IPS DF 6.9 (cell line): ENCODE measurements around the gene COL11A1.
"Not testable (repeated sequence)": the region's sequence is repeated elsewhere in the genome, so short reads cannot be mapped to it uniquely, and the experiment has no call there.

ENCODE experiments used
- DNase-seq: peaks from one replicate; pipeline ENCODE4 v3.0.0-alpha.2; 2013; ENCODE audit warnings: low read depth, low spot score
- H3K27ac ChIP-seq: one replicate; pipeline ENCODE4 v1.5.1; 2013; ENCODE audit warnings: low read length, control low read depth
- H3K27me3 ChIP-seq: 2 replicates; pipeline ENCODE4 v1.6.1; 2013; ENCODE audit warnings: mild to moderate bottlenecking, low read length; ENCODE audit not compliant: control insufficient read depth, insufficient read depth
- H3K36me3 ChIP-seq: 2 replicates; pipeline ENCODE4 v1.6.1; 2013; ENCODE audit warnings: low read length; ENCODE audit not compliant: control insufficient read depth, insufficient read depth
- H3K4me1 ChIP-seq: 2 replicates; pipeline ENCODE4 v1.6.1; 2013; ENCODE audit warnings: low read length; ENCODE audit not compliant: control insufficient read depth, insufficient read depth
- H3K4me3 ChIP-seq: 2 replicates; pipeline ENCODE4 v1.5.1; 2013; ENCODE audit warnings: mild to moderate bottlenecking, low read length
- H3K9me3 ChIP-seq: 2 replicates; pipeline ENCODE4 v1.6.1; 2013; ENCODE audit warnings: low read length, inconsistent platforms; ENCODE audit not compliant: control insufficient read depth, insufficient read depth
- WGBS: extraction: QIAGEN DNeasy Blood & Tissue Kit; methylation state at CpG from one replicate; pipeline ENCODE4 v1.1.7; 2013; ENCODE audit warnings: mixed read lengths, missing lambda C conversion rate; ENCODE audit not compliant: insufficient read length, insufficient coverage; 5-methylcytosine and 5-hydroxymethylcytosine counted together

COL11A1 gene

DNA sequence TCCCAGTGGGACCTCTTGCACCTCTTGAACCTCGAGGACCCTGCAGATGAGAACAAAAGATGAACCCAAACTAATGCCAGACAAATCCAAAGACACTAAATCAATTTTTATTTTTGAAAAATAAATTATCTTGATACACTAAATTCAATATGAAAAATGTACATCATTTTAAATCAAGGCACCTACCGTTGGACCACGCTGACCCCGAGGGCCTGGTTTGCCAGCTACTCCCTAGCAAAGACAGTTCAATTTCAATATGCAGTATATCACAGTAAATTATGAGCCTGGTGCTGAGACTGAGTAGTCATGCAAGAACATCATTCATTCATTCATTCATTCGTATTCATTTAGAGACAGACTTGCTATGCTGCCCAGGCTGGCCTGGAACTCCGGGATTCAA, 129.4 kb downstream of the COL11A1 start:
- no peaks in the 10 kb centered on the region for H3K4me1 ChIP-seq
- no peak overlapping the region for H3K27ac ChIP-seq
- DNase-seq: no peak
- H3K4me3 ChIP-seq: no peak overlapping the region
- no peaks in the 10 kb centered on the region for H3K27me3 ChIP-seq
- WGBS: no CpG with 5 or more reads among the region's 6 CpGs
- no peaks in the 10 kb centered on the region for H3K36me3 ChIP-seq
- H3K9me3 ChIP-seq: no peaks in the 10 kb centered on the region

DNA sequence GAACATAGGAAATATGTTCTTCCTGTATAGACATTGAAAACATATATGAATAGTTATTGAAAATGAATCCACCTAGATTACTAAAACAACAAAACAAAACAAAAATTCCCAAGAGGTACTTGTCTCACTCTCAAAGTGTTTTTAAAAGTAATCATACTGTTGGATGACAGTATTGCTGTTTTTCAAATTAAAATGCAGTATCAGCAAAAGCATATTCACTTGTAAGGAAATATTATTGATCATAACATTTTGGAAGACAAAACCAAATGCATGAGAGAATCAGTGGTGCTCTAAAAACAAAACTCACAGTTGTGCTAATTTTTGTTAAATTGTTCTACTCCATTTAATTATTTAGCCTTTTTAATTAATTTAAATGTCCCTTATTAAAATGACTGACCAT, 131.0 kb downstream of the COL11A1 start:
- Histone ChIP-seq H3K27me3 (no peaks in the 10 kb centered on the region), H3K36me3 (no peaks in the 10 kb centered on the region), H3K9me3 (no peaks in the 10 kb centered on the region), H3K4me3 (no peak overlapping the region), H3K4me1 (no peaks in the 10 kb centered on the region), H3K27ac (no peak overlapping the region)
- no peak for DNase-seq

DNA sequence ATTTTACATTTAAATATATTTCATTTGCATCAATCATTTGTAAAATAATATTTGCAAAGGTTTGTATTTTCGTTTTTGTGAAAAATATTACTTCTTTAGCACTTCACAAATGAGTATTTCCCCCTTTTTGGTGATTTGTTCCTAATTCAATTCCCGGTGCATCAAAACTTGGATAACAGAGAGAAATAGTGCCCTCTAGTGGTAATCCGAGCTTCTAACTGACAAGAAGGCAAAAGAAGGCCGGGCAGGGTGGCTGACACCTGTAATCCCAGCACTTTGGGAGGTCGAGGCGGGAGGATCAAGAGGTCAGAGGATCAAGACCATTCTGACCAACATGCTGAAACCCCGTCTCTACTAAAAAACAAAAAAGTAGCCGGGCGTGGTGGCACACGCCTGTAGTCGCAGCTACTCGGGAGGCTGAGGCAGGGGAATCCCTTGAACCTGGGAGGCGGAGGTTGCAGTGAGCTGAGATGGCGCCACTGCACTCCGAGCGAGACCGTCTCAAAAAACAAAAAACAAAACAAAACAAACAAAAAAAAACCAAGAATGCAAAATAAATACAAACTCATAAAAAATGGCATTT, 137.7 kb downstream of the COL11A1 start:
- Histone ChIP-seq H3K9me3 (no peaks in the 10 kb centered on the region), H3K27me3 (no peaks in the 10 kb centered on the region), H3K36me3 (no peaks in the 10 kb centered on the region), H3K4me3 (no peak overlapping the region), H3K4me1 (no peaks in the 10 kb centered on the region), H3K27ac (no peak overlapping the region)
- DNase-seq: peak; percentile 31
- no CpG with 5 or more reads among the region's 17 CpGs for WGBS

DNA sequence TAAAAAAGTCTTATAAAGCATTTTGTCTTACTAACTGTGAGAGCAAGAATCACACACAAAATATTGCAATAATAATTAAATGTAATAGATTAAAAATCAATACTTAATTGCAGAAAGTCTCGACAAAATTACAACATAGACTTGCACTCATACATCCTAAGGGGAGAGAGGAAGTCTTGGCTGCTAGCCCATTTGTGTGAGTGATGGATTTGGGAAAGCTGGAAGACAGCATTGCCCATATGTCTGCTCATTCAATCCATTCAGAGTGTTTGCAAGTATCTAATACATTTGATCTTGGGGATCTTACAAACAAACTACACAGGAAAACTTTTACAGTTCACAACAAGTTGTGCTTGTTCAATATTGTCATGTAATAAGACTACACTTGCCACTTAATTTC, 140.5 kb downstream of the COL11A1 start:
- no peaks in the 10 kb centered on the region for H3K9me3 ChIP-seq
- no peak for DNase-seq
- no CpG with 5 or more reads among the region's 1 CpG for WGBS
- no peaks in the 10 kb centered on the region for H3K27me3 ChIP-seq
- no peak overlapping the region for H3K27ac ChIP-seq
- H3K4me3 ChIP-seq: no peak overlapping the region
- no peaks in the 10 kb centered on the region for H3K36me3 ChIP-seq
- no peaks in the 10 kb centered on the region for H3K4me1 ChIP-seq

DNA sequence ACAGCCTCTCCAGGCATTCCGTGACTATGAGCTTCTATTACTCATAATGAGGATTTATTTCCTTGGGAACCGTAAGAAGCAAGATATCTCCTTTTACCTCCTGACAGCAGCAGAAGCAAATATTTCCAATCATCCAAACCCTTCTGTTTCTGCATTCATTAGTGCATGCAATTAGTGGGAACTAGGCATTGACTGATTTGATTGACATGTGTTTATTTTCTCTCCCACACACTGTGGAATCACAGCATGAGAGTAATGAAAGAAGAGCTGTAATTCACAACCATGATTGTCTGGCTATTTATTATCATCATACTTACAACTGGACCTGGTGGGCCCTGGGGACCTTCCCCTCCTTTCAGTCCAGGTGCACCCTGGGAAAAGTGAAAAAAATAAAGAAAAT, 146.8 kb downstream of the COL11A1 start:
- WGBS: no CpG with 5 or more reads among the region's 2 CpGs
- H3K36me3 ChIP-seq: no peaks in the 10 kb centered on the region
- H3K4me1 ChIP-seq: no peaks in the 10 kb centered on the region
- no peaks in the 10 kb centered on the region for H3K27me3 ChIP-seq
- H3K27ac ChIP-seq: no peak overlapping the region
- no peaks in the 10 kb centered on the region for H3K9me3 ChIP-seq
- no peak overlapping the region for H3K4me3 ChIP-seq
- no peak for DNase-seq

DNA sequence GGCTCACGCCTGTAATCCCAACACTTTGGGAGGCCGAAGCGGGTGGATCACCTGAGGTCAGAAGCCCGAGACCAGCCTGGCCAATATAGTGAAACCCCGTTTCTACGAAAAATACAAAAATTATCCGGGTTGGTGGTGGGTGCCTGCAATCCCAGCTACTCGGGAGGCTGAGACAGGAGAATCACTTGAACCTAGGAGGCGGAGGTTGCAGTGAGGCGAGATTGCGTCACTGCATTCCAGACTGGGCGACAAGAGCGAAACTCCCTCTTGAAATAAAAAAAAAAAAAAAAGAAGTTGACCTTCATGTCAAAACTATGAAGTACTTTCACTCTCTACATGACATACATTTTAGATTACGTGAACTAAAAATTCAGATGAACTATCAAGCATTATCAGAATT, 153.7 kb downstream of the COL11A1 start:
- DNase-seq: no peak
- WGBS: no CpG with 5 or more reads among the region's 14 CpGs

DNA sequence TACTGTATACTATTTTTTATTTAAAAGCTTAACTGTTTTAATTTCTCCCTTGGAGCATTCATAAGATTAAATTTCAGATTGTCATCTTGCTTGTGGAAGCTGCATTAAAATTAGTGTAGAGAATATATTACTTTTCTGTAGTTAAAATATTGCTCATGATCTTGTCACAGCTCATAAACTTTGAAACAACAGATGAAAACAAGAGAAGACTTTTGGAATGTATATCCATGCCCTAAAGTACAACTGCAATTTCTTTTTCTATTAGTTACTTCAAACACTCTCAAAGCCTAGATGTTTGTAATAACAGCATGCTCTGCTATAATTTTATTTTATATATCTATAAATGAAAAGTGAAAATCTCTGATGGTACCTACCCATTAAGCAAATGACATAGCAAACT, 155.9 kb downstream of the COL11A1 start:
- Histone ChIP-seq H3K27ac (no peak overlapping the region), H3K4me3 (no peak overlapping the region), H3K36me3 (no peaks in the 10 kb centered on the region), H3K4me1 (no peaks in the 10 kb centered on the region), H3K27me3 (no peaks in the 10 kb centered on the region), H3K9me3 (no peaks in the 10 kb centered on the region)
- DNase-seq: no peak

More for the DNA sequence above, 153.7 kb downstream of the COL11A1 start:
- no peaks in the 10 kb centered on the region for H3K4me1 ChIP-seq
- H3K4me3 ChIP-seq: no peak overlapping the region
- H3K27me3 ChIP-seq: no peaks in the 10 kb centered on the region
- no peaks in the 10 kb centered on the region for H3K9me3 ChIP-seq
- H3K36me3 ChIP-seq: no peaks in the 10 kb centered on the region
- no peak overlapping the region for H3K27ac ChIP-seq

DNA sequence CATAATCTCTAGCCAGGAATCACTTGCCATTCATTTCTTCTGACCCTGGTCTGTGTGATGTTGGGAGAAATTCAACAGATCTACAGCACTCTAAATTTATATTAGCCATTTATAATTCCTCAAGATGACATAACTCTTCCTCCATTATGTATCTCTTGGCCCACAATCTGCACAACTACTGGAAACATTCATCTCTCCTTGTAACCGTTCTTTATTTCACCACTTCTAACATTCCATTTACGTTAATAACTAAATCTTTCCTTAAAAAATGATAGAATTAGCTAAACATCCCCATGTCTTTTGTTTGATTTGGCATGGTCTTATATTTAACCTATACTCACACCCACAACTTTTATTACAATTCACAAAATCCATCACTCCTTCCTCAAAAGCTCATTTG, 166.0 kb downstream of the COL11A1 start:
- DNase-seq: no peak
- no peaks in the 10 kb centered on the region for H3K36me3 ChIP-seq
- H3K4me3 ChIP-seq: no peak overlapping the region
- H3K27me3 ChIP-seq: no peaks in the 10 kb centered on the region
- H3K27ac ChIP-seq: no peak overlapping the region
- WGBS: 100% methylated on average over 2 of the region's 2 CpGs
- H3K9me3 ChIP-seq: no peaks in the 10 kb centered on the region
- no peaks in the 10 kb centered on the region for H3K4me1 ChIP-seq

DNA sequence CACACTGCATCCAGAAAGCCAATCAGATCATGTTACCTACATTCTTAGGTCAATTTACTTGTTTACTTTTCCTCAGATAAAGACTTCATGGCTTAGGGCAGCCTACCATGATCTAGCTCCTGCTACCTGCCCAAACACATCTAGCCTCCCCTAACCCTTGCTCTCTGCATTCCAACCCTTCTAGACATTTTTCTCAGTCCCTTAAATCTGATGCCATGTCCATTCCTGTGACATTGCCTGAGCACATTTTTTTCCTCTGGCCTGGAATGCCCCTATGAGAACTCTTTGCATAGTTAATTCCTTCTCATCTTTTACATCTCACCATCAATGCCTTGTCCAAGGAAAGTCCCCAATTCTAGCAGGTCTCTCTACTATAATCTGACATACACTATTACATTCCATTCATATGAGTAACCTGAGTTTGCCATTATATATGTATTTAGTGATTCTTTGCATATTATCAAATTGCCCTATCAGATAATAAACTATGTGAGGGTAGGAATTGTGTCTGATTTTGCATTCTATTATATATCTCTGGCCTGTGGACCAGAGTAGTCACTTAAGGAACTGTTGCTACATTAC, 166.9 kb downstream of the COL11A1 start:
- H3K27ac ChIP-seq: no peak overlapping the region
- H3K27me3 ChIP-seq: no peaks in the 10 kb centered on the region
- H3K4me1 ChIP-seq: no peaks in the 10 kb centered on the region
- no peak overlapping the region for H3K4me3 ChIP-seq
- H3K9me3 ChIP-seq: no peaks in the 10 kb centered on the region
- no peak for DNase-seq
- H3K36me3 ChIP-seq: no peaks in the 10 kb centered on the region

DNA sequence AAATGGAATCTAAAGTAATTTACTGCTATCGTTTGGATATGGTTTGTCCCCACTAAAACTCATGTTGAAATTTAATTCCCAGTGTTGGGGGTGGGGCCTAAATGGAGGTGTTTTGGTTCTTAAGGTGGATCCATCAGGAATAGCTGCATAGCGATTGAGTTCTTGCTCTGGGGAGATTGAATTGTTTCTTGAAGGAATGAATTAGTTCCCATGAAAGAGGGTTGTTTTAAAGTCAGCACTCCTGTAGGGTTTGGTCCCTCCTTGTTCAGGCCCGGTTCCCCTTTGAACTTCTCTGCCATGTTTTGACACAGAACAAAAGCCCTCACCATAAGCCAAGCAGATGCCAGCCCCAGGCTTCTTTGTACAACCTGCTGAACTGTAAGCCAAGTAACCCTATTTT, 170.9 kb downstream of the COL11A1 start:
- H3K36me3 ChIP-seq: no peaks in the 10 kb centered on the region
- DNase-seq: no peak
- no CpG with 5 or more reads among the region's 3 CpGs for WGBS
- no peak overlapping the region for H3K27ac ChIP-seq
- no peaks in the 10 kb centered on the region for H3K9me3 ChIP-seq
- H3K4me1 ChIP-seq: no peaks in the 10 kb centered on the region
- no peak overlapping the region for H3K4me3 ChIP-seq
- H3K27me3 ChIP-seq: no peaks in the 10 kb centered on the region

DNA sequence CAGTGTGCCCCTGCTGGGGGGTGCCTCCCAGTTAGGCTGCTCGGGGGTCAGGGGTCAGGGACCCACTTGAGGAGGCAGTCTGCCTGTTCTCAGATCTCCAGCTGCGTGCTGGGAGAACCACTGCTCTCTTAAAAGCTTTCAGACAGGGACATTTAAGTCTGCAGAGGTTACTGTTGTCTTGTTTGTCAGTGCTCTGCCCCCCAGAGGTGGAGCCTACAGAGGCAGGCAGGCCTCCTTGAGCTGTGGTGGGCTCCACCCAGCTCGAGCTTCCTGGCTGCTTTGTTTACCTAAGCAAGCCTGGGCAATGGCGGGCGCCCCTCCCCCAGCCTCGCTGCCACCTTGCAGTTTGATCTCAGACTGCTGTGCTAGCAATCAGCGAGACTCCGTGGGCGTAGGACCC, 175.0 kb downstream of the COL11A1 start:
- no CpG with 5 or more reads among the region's 9 CpGs for WGBS
- H3K36me3 ChIP-seq, H3K4me3 ChIP-seq, H3K9me3 ChIP-seq, H3K27me3 ChIP-seq, H3K27ac ChIP-seq, H3K4me1 ChIP-seq, DNase-seq: not testable (repeated sequence)
